GM19240 (cell line): Measurements from ENCODE around the gene PRSS27.
"Not testable (repeated sequence)": the region's sequence is repeated elsewhere in the genome, so short reads cannot be mapped to it uniquely, and the experiment has no call there.

Experiments
- DNase-seq: peaks from one replicate; pipeline ENCODE4 v3.0.0; 2011; ENCODE audit warnings: low spot score; ENCODE audit not compliant: insufficient read length

Gene PRSS27

GRCh38 chr16:2697401-2697948 lies 22.5 kb downstream of the PRSS27 start:
- DNase-seq, result no peak

DNA sequence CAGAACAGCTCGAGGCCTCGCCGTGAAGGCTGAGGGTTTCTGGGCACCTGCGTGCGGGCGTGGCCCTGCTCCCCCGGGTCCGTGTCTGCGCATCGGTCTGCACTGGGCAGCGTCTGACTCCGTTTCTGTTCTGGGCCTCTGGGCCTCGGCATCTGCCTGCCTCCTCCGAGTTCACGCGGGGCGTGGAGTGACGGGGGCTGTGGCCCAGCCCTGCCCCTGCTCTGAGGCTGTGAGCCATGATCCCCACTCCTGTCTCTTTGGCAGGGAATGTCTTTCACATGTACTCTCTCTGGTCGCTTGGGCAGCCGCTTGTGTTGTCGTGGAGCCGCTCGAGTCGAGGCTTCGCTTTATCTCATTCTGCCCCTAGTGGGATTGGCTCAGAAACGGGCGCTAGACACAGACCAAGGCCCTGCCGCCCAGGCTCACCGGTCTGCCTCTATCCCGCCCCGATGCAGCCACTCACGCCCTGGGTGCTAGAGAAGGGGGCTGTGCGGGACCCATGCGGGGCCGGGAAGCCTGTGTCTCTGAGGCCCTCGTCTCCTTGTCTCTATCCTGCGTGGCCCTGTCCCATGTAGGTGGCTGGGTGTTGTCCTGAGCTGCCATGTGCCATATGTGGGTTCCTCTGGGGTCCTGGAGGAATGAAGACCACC lies 23.3 kb downstream of the PRSS27 start:
- DNase-seq, result not testable (repeated sequence)

GRCh38 chr16:2692948-2693651 lies 26.9 kb downstream of the PRSS27 start:
- no peak for DNase-seq

DNA sequence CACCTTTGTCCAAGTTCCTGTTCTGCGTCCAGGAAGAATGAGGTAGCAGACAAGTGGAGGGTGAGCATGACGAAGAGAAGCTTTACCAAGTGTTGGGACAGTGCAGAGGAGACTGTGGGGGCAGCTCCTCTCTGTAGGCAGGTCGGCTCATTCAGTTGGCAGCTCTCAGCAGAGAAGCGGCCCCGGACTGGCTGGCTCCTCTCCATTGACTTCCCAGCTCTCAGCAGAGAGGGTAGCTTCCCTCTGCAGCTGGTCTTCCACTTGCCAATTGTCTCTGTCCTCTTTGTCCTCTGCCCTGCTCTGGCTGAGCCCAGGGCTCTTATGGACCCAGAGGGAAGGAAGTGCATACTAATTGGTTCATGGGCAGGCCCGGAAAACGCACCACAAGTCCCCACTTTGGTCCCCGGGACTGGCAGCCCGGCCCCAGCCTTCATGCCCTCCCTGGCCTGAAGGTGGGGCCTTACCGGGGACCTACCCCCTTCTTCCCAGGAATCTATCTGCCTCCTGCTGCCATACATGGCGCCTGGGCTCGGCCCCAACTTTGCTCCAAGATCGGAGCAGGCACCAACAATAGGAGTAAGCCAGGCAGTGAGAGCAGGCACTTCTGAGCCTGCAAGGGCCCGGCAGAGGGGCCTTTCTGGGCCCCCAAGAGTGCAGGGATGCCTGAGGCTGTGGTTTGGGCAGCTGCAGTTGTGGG lies 27.6 kb downstream of the PRSS27 start:
- no peak for DNase-seq

DNA sequence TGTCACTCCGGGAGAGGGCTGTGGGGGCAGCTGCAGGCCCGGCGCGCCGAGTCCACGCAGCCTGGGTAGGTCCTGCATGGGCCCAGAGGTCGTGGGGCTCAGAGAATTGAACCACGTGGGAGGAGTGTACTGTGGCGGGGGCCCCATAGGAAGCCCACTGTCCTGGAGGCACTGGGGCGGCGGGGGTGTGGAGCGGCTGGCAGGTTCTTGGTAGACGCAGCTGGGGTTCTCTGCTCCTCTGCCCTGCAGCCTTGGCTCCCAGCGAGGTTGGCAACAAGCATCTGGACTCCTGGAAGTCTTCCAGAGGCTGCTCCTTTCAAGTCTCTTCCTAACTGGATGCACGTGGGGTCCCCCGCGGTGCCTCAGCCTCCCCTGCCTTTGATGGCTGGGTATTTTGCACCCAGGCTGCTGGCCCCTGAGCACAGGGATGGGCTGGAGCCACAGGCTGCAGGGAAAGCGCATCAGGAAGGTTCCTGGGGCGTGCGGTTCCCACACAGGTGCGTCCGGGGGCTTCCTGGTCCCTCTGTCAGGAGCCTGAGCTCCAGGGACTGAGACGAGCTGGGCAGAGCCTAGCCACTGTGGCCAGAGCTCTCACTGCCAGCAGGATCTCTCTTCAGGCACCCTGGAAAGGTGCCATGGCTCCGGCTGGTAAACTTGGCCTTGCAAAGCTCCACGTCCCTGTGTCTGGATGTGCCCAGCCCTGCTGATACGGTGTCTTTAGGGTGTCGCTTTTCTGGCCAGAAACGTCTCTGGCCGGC lies 28.4 kb downstream of the PRSS27 start:
- no peak for DNase-seq

DNA sequence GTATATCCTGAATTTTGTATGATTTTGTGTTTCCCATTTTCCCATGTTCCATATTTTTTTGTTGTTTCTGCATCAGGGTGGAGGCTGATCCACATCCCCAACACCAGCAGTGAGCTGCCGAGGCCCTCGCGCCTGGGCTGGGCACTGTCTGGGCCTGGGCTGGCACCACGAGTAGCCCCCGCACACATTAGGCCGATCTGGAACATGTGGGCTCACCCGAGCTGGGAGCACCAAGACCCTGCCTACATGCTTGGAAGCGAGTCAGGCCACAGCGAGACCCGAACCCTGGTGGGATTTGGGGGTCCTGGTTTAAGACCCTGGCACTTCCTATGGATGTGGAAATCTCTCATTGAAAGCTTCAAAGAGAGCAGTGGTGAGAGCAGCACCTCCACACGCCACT lies 29.2 kb downstream of the PRSS27 start:
- no peak for DNase-seq

GRCh38 chr16:2689968-2690801 lies 29.8 kb downstream of the PRSS27 start:
- no peak for DNase-seq

GRCh38 chr16:2689422-2689821 lies 30.6 kb downstream of the PRSS27 start:
- DNase-seq, result not testable (repeated sequence)

DNA sequence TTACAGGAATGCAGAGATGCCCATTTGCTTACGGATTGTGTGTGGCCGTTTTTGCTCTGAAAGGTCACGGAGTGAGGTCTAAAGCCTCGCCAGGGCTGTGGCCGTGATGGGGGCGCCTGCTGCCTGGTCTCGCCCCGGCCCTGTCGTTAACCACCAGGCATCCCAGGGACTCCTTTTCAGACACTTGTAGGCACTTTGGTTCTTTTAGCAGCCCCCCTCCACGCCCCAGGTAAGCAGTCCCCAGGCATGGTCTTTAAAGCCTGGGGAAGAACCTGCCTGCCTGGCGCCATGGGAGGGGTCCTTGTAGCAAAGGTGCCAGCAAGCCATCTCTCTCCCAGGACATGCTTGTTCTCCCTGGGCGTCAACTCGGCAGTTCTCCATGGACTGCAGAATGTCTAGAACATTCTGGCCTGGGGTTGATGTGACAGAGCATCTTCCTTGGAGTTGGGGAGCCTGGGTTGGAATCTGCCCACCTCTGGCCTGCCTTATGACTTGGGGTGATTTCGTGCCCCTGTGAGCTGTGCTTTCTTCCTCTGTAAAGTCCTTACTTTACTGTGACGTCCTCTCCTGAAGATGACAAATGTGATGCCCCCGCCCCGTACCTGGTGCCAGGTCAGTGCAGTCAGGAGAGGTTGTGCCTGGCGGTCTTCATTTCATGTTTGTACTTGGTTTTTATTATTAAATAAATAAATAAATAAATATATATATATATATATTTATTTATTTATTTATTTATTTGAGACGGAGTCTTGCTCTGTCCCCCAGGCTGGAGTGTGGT lies 32.3 kb downstream of the PRSS27 start:
- DNase-seq, result no peak

DNA sequence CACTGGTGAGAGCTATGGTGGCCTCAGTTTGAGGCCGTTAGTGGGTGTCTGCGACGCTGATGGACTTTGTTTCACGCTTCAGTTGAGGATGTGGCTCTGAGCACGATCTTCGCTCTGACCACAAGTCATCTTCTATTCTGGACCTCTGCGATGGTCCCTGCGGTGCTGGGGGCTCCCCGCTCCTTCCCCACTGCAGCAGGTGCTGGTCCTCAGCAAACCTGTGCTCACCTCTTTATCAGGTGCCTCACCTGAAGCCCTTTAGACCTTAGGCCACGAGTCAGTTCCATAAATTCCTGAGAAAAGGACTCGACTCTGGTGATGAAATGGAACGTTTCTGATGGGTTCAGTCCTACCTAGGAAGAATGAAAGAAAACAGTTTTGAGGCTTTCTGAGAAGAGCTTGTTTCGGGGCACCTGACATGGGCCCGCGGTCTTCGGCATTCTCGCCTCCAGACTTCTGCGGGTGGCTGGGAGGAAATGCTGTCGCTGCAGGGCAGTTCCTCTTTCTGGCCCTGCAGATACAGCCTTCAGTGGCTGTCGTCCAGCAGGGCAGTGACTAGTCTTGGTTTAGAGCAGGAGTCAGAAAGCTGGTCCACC lies 33.0 kb downstream of the PRSS27 start:
- DNase-seq, result peak; percentile 97

DNA sequence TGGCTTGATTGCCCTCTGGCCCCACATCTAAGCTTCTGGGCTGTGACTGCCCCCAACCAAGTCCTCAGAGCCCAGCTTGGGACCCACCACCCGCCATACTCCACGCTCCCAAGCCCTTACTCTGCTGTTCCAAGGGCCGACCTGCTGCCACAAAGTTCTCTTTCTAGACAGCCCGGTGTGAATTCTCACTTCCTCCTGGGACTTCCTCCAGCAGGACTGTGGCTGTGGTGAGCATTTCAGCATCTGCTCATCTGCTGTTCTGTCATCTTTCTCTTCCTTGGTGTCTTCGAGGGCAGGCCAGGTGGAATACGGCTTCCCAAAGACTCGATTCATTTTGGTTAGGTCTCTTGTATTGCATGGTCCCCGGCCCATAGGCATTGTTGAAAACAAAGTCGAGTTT lies 33.9 kb downstream of the PRSS27 start:
- not testable (repeated sequence) for DNase-seq

DNA sequence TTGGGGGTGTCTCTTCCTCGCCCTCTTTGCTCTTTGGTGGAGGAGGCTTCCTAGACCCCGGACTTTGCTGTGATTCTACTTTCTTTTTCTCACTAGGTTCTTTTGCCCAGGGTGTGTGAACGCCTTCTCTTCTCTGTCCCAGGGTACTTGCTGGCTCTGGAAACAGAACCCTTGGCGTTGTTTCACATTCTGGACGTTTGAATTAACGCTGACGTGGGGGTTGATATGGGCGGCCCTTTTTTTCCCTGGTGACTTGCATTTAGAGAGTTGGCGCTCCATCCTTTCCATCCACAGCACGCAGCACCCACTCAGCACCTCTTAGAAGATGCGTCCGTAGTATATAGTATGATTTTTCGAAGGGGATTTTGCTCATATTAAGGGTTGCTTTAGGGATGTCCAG lies 37.0 kb downstream of the PRSS27 start:
- DNase-seq, result not testable (repeated sequence)

DNA sequence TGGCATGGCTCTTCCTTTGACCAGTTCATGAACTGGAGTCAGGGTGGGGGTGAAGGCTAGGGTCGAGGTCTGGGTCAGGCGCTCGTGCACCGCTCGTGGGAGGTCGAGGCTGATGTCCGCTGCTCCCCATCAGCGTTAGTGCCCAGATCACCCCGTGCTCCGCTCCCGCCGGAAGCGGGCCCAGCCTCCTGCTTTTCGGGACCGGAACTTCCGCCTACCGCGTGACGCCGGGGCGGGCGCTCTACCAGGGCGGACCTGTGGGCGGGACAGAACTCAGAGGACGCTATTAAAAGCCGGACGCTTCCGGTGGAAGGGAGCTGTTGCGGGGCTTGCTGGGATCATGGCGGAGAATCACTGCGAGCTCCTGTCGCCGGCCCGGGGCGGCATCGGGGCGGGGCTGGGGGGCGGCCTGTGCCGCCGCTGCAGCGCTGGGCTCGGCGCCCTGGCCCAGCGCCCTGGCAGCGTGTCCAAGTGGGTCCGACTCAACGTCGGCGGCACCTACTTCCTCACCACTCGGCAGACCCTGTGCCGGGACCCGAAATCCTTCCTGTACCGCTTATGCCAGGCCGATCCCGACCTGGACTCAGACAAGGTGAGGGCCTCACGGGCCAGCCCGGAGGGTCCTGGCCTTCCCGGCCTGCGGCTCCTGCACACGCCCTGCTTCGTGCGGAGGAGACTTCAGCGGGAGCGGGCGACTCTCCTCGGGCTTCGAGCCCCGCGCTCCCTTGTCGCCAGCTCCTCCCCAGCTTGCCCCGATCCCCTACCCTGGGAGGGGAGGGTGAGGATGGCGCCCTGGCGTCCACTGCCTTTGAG lies 37.6 kb downstream of the PRSS27 start, which contains the start of gene KCTD5:
TSS of gene KCTD5 (plus strand) at position 315 of the 813 bp plus-strand sequence. CDS start at position 341, 26 bp downstream.
- peak; percentile 90 for DNase-seq

GRCh38 chr16:2680360-2680759 lies 39.7 kb downstream of the PRSS27 start:
- not testable (repeated sequence) for DNase-seq

DNA sequence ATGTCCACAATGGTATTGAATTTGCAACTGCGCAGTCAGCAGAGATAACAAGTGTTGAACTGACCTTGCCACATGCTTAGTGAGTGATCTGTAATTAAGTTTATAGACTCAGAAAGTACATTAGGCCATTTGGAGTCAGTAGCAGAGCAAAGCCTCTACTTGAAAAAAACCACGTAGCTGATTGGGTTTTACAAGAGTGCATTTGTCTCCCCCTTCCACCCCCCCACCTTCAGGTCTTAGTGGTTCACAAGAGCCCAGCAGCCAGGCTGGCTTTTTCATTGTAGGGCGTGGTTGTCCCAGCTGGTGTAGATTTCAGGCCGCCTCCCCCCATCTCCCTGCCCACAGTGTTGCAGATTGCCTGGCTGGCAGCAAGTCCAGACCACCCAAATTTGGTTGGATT lies 40.1 kb downstream of the PRSS27 start:
- not testable (repeated sequence) for DNase-seq

- not testable (repeated sequence) for DNase-seq
Observed at GRCh38 chr16:2678206-2678965, 41.6 kb downstream of the PRSS27 start.

- DNase-seq, result not testable (repeated sequence)
Observed at GRCh38 chr16:2676937-2677336, 43.1 kb downstream of the PRSS27 start.

DNA sequence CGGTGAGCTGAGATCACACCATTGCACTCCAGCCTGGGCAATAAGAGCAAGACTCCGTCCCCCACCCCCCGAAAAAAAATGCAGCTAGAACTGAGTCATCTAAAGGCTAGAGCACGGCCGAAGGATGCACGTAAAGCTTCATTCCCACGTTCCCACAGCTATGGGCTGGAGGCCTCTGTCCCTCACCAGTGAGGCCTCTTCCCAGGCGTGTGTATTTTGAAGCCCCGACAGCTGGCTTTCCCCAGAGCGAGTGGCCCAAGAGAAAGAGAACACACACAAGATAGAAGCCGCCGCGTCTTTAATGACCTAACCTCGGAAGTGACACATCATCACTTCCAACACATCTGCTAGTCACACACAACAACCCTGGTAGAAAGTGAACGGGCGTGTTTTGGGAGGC lies 44.3 kb downstream of the PRSS27 start:
- no peak for DNase-seq
